ENCODE results near the gene NKD1.

NKD1 gene

DNA sequence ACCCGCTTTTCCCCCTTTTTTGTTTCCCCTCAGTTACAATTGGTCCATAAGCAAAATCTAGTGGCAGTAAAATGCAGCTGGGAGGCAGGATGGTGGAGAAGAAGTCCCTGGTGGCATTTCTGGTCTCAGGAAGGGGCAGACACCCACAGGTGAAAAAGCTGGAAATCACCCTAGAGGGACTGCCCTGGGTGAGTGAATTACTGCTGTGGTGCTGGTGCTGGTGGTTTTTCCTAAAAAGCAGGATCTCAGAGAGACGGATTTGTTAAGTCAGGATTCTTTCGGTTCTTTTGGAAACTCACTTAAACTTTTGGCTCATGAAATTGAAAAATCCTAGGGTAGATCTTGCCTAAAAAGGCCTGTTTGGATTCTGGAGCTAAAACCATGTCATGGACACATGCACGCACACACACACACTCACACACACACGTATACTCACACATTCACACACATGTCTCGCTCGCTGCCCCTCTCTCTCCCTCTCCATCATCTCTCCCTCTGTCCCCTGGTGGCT is 65.8 kb downstream of the NKD1 start:
- DNase-seq (ENCODE audit: low spot score in 2 of 2) (no peak), ATAC-seq (replicated peaks; ENCODE audit: extremely low read depth, poor library complexity, severe bottlenecking) (no peak)
- Mint-ChIP-seq H3K27ac (ENCODE audit: low read depth) (no peak overlapping the region), H3K27me3 (no peaks in the 10 kb centered on the region), H3K36me3 (ENCODE audit: insufficient read depth) (no peaks in the 10 kb centered on the region), H3K9me3 (no peaks in the 10 kb centered on the region), H3K4me3 (no peak overlapping the region), H3K4me1 (peaks cover 5% of the 10 kb centered on the region)

DNA sequence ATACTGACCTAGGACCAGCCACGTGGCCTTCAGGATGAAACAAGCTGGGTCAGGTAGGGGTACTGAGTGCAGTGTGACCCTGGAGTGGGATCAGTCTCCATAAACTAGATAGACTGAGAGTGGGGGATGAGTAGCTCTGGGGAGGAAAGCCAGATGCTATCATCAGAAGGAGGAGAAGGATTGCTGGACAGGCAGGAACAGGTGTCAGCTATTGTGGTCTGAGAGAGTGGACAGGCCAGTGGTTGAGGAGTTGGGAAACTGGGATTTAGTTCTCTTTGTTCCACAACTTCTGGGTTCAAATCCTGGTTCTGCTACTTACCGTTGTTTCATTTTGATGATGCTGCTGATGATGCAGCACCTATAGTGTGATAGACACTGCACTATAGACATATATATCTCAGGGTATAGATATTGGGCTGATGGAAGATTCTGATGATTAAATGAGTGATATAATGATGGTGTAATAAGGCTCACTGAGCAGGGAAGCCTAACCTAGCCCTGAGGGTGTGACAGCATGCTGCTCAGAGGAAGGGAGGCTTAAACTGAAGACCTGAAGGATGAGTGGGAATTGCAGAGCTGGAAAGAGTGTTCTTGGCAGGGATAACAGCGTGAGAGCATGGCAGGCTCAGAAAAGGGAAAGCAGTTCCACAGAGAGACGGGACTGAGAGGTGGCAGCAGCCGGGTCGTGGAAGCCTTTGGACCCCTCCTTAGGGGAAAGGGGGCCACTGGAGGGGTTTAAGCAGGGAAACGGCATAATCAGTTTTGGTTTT is 66.9 kb downstream of the NKD1 start:
- no peak overlapping the region for H3K27ac Mint-ChIP-seq (ENCODE audit: low read depth)
- ATAC-seq (replicated peaks; ENCODE audit: extremely low read depth, poor library complexity, severe bottlenecking): no peak
- DNase-seq (ENCODE audit: low spot score in 2 of 2): no peak
- H3K4me1 Mint-ChIP-seq: peaks cover 5% of the 10 kb centered on the region
- no peaks in the 10 kb centered on the region for H3K9me3 Mint-ChIP-seq
- no peaks in the 10 kb centered on the region for H3K27me3 Mint-ChIP-seq
- no peak overlapping the region for H3K4me3 Mint-ChIP-seq
- no peaks in the 10 kb centered on the region for H3K36me3 Mint-ChIP-seq (ENCODE audit: insufficient read depth)

DNA sequence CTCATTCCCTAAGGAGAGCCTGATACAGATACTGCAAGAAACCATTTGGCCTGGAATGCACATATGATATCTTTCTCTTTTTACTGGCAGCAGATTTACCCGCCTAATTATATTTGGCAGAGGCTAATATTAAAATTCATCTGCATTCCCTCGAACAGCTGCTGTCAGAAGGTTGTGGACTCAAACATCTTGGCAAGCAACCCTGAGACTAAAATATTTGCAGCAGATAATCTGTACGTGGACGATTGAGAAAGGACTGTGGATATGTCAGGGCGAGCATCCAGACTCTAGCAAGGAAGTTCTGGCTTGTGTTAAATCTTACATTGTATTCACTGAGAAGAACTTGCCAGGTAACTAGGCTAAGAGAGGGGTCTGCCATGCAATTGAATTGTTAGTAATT is 67.7 kb downstream of the NKD1 start:
- H3K4me3 Mint-ChIP-seq: no peak overlapping the region
- ATAC-seq (replicated peaks; ENCODE audit: extremely low read depth, poor library complexity, severe bottlenecking) (no peak), DNase-seq (ENCODE audit: low spot score in 2 of 2) (no peak)
- H3K27me3 Mint-ChIP-seq: no peaks in the 10 kb centered on the region
- no peaks in the 10 kb centered on the region for H3K9me3 Mint-ChIP-seq
- H3K27ac Mint-ChIP-seq (ENCODE audit: low read depth): no peak overlapping the region
- peaks cover 5% of the 10 kb centered on the region for H3K4me1 Mint-ChIP-seq
- no peaks in the 10 kb centered on the region for H3K36me3 Mint-ChIP-seq (ENCODE audit: insufficient read depth)

DNA sequence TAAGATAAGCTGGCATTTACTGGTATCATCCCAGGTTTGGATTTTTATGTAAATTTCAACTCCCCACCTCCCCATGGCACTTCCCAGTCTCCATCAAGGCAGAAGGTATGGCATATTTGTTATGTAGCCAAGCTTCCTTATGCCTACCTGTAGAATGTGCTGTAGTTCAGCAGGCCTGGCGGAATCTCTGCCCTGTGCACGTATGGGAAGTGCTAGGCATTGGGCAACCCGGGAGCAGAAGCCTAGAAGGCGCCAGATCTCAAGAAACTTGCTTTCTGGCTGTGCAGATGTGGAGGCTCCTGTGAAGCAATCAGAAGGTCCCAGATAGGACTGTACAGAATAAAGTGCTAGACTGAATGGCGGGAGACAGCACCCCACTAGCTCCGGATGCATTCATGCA is 68.2 kb downstream of the NKD1 start:
- H3K9me3 Mint-ChIP-seq: no peaks in the 10 kb centered on the region
- peaks cover 4% of the 10 kb centered on the region for H3K4me1 Mint-ChIP-seq
- H3K36me3 Mint-ChIP-seq (ENCODE audit: insufficient read depth): no peaks in the 10 kb centered on the region
- no peaks in the 10 kb centered on the region for H3K27me3 Mint-ChIP-seq
- DNase-seq (ENCODE audit: low spot score in 2 of 2): no peak
- ATAC-seq (replicated peaks; ENCODE audit: extremely low read depth, poor library complexity, severe bottlenecking): no peak
- H3K27ac Mint-ChIP-seq (ENCODE audit: low read depth): no peak overlapping the region
- H3K4me3 Mint-ChIP-seq: no peak overlapping the region

DNA sequence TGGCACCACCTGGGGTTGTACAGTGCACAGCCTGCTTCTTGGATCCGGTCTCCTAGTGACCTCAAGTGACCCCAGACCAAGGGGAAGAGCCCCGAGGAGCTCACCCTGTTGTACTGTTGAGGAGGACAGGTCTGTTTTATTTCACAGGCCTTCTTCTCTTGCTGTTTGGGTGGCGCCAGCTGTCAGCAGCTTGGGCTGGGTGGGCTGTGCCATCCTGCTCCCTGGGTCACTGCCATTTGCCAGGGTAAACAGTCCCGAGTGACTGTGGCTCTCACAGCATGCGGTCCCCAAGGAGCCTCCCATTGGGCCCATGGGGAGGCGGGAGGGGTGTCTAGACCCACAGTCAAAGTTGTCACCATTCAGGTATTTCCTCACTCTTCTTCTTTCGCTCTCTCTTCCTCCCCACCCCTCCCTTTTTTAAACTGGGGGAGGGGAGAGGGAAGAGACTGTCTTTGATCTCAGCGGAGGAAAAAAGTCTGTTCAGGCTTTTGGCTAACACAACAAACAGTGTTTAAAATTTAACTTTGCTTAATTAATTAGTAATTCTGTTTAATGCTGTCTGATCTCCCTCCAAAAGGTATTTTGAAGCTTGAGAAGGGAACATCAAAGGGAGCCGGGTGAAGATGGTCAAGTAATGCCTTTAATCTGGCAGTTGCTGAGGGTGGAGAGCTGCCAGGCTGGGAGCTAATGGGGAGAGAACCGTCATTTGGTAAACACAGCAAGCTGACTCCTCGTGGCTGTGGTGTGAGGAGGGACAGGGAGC is 68.9 kb downstream of the NKD1 start:
- no peak overlapping the region for H3K27ac Mint-ChIP-seq (ENCODE audit: low read depth)
- DNase-seq (ENCODE audit: low spot score in 2 of 2) (no peak), ATAC-seq (replicated peaks; ENCODE audit: extremely low read depth, poor library complexity, severe bottlenecking) (no peak)
- no peaks in the 10 kb centered on the region for H3K36me3 Mint-ChIP-seq (ENCODE audit: insufficient read depth)
- H3K9me3 Mint-ChIP-seq: no peaks in the 10 kb centered on the region
- H3K4me1 Mint-ChIP-seq: no peaks in the 10 kb centered on the region
- H3K27me3 Mint-ChIP-seq: no peaks in the 10 kb centered on the region
- H3K4me3 Mint-ChIP-seq: no peak overlapping the region

DNA sequence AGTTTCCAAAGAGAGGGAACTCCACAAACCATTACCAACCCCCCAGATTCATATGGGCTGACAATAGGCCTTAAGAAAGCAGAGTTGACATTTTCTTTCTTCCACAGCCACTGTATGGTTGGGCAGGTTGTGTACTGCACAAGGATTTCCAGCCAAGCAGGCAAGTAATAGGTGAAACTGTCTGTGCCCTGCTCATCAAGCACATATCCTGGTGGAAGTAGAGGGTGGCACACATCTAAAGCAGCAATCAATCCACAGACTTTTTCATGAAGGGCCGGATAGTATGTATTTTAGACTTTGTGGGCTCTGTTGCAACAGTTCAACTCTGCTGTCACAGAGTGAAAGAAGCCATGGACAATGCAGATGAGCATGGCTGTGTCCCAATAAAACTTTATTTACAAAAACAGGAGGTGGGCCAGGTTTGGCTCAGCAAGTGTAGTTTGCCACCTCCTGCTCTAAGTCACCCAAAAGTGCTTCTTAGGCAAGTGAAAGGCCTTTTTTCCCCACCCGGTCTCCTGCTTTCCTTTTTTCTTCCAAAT is 69.5 kb downstream of the NKD1 start:
- Mint-ChIP-seq H3K4me1 (no peaks in the 10 kb centered on the region), H3K4me3 (no peak overlapping the region), H3K36me3 (ENCODE audit: insufficient read depth) (no peaks in the 10 kb centered on the region), H3K27ac (ENCODE audit: low read depth) (no peak overlapping the region), H3K27me3 (no peaks in the 10 kb centered on the region), H3K9me3 (no peaks in the 10 kb centered on the region)
- no peak for DNase-seq (ENCODE audit: low spot score in 2 of 2)
- ATAC-seq (replicated peaks; ENCODE audit: extremely low read depth, poor library complexity, severe bottlenecking): no peak

DNA sequence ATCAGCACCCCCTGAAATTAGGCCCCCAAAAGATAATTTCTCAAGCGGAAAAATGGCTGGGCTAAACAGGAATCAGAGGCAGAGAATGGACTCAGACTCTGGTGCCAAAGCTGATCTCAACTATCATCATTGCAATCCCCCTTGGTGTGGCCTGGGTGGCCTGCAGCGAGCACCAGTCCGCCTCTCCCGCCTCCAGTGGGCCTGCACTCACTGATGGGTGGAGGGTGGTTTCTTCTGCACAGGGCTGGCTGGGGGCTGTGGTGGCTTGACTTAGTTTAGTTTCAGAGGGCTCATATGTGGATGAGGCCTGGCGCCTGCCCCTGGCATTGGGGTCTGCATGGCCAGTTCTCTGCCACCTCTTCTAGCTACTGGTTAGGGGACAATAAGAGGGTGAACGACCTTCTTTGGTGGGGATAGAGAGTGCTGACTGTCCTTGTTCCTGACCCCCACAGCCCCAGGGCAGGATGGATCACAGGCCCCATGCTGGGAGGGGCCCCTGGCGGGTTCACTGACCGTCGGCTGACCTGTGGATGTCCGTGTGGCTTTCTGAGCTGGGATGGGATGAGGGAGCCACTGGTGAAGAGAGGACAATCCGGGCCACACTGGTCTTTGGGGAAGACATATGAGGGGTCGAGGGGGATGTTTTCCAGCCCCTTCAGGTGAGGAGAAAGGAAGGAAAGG is 70.2 kb downstream of the NKD1 start:
- no peak for ATAC-seq (replicated peaks; ENCODE audit: extremely low read depth, poor library complexity, severe bottlenecking)
- Mint-ChIP-seq H3K36me3 (ENCODE audit: insufficient read depth) (no peaks in the 10 kb centered on the region), H3K4me3 (no peak overlapping the region), H3K27me3 (no peaks in the 10 kb centered on the region), H3K4me1 (no peaks in the 10 kb centered on the region), H3K9me3 (no peaks in the 10 kb centered on the region), H3K27ac (ENCODE audit: low read depth) (peak overlapping the region; percentile 30)
- DNase-seq (ENCODE audit: low spot score in 2 of 2): no peak

DNA sequence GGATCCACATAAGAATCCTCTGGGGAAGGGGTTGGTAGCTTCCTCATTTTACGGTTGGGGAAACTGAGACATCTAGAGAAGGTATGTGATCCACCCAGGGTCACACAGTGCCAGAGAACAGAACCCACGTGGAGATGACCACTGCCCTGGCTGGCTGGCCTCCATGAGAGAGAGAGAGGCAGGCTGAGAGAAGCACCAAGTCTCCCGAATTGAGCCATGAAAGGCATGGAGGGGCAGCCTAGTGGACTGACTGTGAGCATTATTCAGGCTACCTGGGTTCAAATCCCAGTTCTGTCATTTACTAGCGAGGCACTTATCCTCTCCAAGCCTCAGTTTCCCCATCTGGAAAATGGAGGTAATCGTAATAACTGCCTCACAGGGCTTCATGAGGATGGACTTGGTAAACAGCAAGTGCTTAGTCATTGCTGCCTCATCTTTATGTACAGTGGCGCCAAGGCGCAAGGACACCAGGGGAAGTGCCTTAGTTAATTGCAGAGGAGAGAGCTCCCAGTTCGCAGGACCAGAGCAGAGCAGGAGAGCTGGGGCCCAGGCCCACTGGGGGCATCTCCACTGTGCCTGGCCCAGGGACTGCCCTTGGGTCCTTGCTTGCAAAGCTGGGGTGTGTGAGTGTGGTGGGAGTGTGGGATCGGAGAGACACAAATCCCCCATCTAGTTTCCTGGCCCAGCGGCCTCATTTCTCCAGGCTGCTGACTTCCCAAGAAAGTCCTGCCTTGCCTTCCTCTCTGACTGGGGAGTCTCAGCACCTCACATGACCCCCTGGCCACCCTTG is 71.7 kb downstream of the NKD1 start:
- H3K27me3 Mint-ChIP-seq: no peaks in the 10 kb centered on the region
- ATAC-seq (replicated peaks; ENCODE audit: extremely low read depth, poor library complexity, severe bottlenecking): no peak
- H3K4me3 Mint-ChIP-seq: no peak overlapping the region
- DNase-seq (ENCODE audit: low spot score in 2 of 2): no peak
- no peaks in the 10 kb centered on the region for H3K36me3 Mint-ChIP-seq (ENCODE audit: insufficient read depth)
- H3K4me1 Mint-ChIP-seq: no peaks in the 10 kb centered on the region
- H3K27ac Mint-ChIP-seq (ENCODE audit: low read depth): no peak overlapping the region
- no peaks in the 10 kb centered on the region for H3K9me3 Mint-ChIP-seq

DNA sequence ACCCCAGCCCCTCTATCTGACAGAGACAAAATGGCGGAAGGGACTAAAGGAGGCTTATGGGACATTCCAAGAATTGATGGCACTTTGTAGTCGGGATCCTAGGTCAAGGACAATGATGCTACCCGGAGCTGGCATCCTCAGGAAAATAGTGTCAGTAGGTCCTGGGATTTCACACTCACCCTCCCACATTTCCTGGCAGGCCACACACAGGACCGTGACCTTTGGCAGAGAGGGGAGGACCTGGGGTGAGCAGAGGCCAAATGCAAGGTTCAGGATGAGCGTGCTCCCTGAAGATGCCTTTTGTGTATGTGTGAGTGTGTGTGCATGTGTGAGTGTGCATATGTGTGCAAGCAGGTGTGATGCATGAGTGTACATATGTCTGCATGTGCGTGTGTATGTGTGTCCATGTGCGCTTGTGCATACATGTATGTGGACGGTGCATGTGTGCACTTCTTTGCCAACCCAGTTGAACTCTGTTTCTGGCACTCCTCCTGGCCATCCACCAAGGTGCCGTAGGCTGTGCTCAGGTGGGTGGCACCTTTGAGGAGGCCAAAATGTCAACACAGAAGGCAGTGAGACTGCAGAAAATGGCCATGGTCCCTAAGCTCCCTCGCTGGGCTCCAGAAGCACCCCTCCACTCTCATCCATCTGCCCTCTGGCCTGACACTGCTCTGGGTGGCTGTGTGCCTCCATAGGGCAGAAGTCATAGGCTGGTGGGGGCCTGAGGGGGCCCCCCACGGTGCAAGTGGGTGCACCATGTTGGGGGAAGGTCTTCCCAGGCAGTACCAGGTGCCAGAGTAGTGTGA is 72.7 kb downstream of the NKD1 start:
- no peaks in the 10 kb centered on the region for H3K9me3 Mint-ChIP-seq
- DNase-seq (ENCODE audit: low spot score in 2 of 2) (no peak), ATAC-seq (replicated peaks; ENCODE audit: extremely low read depth, poor library complexity, severe bottlenecking) (no peak)
- no peaks in the 10 kb centered on the region for H3K36me3 Mint-ChIP-seq (ENCODE audit: insufficient read depth)
- no peaks in the 10 kb centered on the region for H3K27me3 Mint-ChIP-seq
- H3K27ac Mint-ChIP-seq (ENCODE audit: low read depth): no peak overlapping the region
- H3K4me3 Mint-ChIP-seq: no peak overlapping the region
- no peaks in the 10 kb centered on the region for H3K4me1 Mint-ChIP-seq

DNA sequence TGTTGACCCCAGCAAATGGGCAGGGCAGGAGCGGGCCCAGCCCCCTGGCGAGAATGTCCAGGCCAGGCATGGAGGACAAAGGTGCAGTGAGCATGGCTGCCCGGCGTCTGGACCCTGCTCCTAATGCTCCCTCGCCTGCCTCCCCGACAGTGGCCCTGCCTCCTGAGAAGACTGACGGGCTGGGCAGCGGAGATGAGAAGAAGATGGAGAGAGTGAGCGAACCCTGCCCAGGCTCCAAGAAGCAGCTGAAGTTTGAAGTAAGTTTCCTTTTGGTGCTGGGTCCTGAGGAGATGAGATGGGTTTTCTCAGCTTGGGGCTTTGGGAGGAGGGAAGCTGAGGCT is 73.2 kb downstream of the NKD1 start:
- peaks cover 2% of the 10 kb centered on the region for H3K4me1 Mint-ChIP-seq
- no peaks in the 10 kb centered on the region for H3K9me3 Mint-ChIP-seq
- ATAC-seq (replicated peaks; ENCODE audit: extremely low read depth, poor library complexity, severe bottlenecking) (no peak), DNase-seq (ENCODE audit: low spot score in 2 of 2) (no peak)
- H3K27me3 Mint-ChIP-seq: no peaks in the 10 kb centered on the region
- peaks cover 1% of the 10 kb centered on the region for H3K36me3 Mint-ChIP-seq (ENCODE audit: insufficient read depth)
- H3K27ac Mint-ChIP-seq (ENCODE audit: low read depth): no peak overlapping the region
- no peak overlapping the region for H3K4me3 Mint-ChIP-seq

DNA sequence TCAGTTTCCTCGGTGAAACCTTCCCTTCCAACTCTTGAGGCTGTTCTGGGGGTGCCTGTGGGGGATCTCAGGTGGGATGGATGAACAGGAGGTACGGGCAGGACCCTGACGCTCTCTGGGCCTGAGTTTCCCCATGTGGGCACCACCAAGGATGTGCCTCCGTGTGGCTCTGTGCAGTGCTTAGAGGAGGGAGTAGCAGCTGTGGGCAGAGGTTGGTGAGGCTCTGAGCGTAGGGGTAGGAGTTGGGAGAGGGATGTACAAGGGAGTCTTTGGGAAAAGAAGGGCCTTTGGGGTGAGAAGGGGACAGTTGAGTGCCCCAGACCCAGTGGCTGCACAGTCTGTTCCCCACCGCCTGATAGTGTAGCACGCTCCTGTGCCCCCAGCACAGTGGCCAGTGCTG is 73.8 kb downstream of the NKD1 start:
- peaks cover 1% of the 10 kb centered on the region for H3K36me3 Mint-ChIP-seq (ENCODE audit: insufficient read depth)
- no peak for DNase-seq (ENCODE audit: low spot score in 2 of 2)
- no peak overlapping the region for H3K27ac Mint-ChIP-seq (ENCODE audit: low read depth)
- no peaks in the 10 kb centered on the region for H3K27me3 Mint-ChIP-seq
- peaks cover 8% of the 10 kb centered on the region for H3K4me1 Mint-ChIP-seq
- H3K9me3 Mint-ChIP-seq: no peaks in the 10 kb centered on the region
- no peak overlapping the region for H3K4me3 Mint-ChIP-seq
- no peak for ATAC-seq (replicated peaks; ENCODE audit: extremely low read depth, poor library complexity, severe bottlenecking)

Measured in central memory CD8-positive, alpha-beta T cell (primary cell).